Colonic mucosa (tissue), 4 donors: ENCODE results near the gene OPTC. TPM values are rescaled to one million over a fixed set of nuclear protein-coding genes. Genes with fewer than 3 reads are reported as not detected.

Experiments
- DNase-seq: peaks from one replicate; pipeline ENCODE4 v3.0.0-alpha.2; 2020
- H3K27ac ChIP-seq: fragments of 200-600 bp; one replicate; pipeline ENCODE4 v1.8.0; 2021
- H3K27me3 ChIP-seq: fragments of 200-600 bp; one replicate; pipeline ENCODE4 v1.8.0; 2021
- H3K36me3 ChIP-seq: fragments of 200-600 bp; one replicate; pipeline ENCODE4 v1.8.0; 2021
- H3K4me1 ChIP-seq: fragments of 200-600 bp; one replicate; pipeline ENCODE4 v1.8.0; 2021; ENCODE audit warnings: mild to moderate bottlenecking
- H3K4me3 ChIP-seq: fragments of 200-600 bp; one replicate; pipeline ENCODE4 v1.8.0; 2021
- H3K9ac ChIP-seq, 2 donors: one replicate each; pipeline ENCODE4 v1.7.0; 2013; ENCODE audit warnings: control low read depth in 2 of 2, low read depth in 2 of 2, low read length in 2 of 2
- H3K9me3 ChIP-seq: fragments of 200-600 bp; one replicate; pipeline ENCODE4 v1.8.0; 2021
- CTCF ChIP-seq: fragments of 200-600 bp; IDR thresholded peaks from one replicate; pipeline ENCODE4 v1.8.0; 2022; ENCODE audit warnings: antibody characterized with exemption, mild to moderate bottlenecking
- intact Hi-C: fragments of 100-400 bp; cut with DNase I; formaldehyde crosslinking; loops from one replicate; pipeline ENCODE4 v1.14.1; 2022
- total RNA-seq, 2 donors: library from RNA; stranded (reverse); fragmentation: NEBNext Ultra II Directional in 1 of 2; extraction: Animal tissue kit (Norgen Biotek cat#: 25700) in 1 of 2; gene quantifications; one replicate each; pipeline ENCODE4 v1.2.1, GENCODE V29; 2021
- donor health status: healthy.
- donor health status: DM: no; HTN: no; CAD: no.
- donor health status: DM: no; HTN: no; CAD: no.

OPTC gene
- total RNA-seq, 2 donors from 2014 or later = not detected

GRCh38 chr1:203476216-203476814 lies 17.6 kb upstream of the OPTC start:
- H3K4me3 ChIP-seq = no peak overlapping the region
- peak overlapping the region in 1 of 2 donors; percentile 13 for H3K9ac ChIP-seq
- no peak for DNase-seq
- no peaks in the 10 kb centered on the region for H3K9me3 ChIP-seq
- peaks cover 5% of the 10 kb centered on the region for H3K4me1 ChIP-seq
- H3K27me3 ChIP-seq = no peaks in the 10 kb centered on the region
- no peak for TF ChIP-seq CTCF
- intact Hi-C loops = no loop called here
- no peak overlapping the region for H3K27ac ChIP-seq
- no peaks in the 10 kb centered on the region for H3K36me3 ChIP-seq

DNA sequence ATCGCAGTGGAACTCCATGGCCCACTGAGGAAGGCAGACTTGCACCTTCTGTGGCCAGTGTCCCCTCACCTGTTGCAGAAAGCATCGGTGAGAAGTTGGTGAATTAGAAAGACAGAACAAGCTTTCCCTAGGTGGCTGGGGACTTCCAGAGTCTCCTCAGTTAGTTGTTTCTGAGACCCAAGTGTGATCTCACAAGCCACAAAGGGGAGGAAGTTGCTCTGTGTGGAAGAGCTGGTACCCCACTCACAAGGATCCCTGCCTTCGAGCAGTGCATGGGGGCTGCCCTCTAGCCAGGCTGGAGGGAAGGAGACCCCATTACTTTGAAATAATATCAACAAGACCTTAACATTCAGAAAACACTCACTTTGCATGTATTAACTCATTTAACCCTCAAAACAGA lies 16.2 kb upstream of the OPTC start:
- Histone ChIP-seq H3K9ac (no peak overlapping the region), H3K36me3 (no peaks in the 10 kb centered on the region), H3K4me1 (peaks cover 5% of the 10 kb centered on the region), H3K4me3 (no peak overlapping the region), H3K27me3 (no peaks in the 10 kb centered on the region), H3K9me3 (no peaks in the 10 kb centered on the region), H3K27ac (peak overlapping the region; percentile 22)
- TF ChIP-seq CTCF = no peak
- DNase-seq = no peak
- intact Hi-C loops = no loop called here

- Histone ChIP-seq H3K36me3 (no peaks in the 10 kb centered on the region), H3K27ac (peak overlapping the region; percentile 22), H3K4me1 (peaks cover 5% of the 10 kb centered on the region), H3K9me3 (no peaks in the 10 kb centered on the region), H3K27me3 (no peaks in the 10 kb centered on the region), H3K9ac (no peak overlapping the region), H3K4me3 (no peak overlapping the region)
- no peak for TF ChIP-seq CTCF
- intact Hi-C loops = no loop called here
- DNase-seq = no peak
Measured at GRCh38 chr1:203478231-203478630, 15.7 kb upstream of the OPTC start.

GRCh38 chr1:203478986-203479385 lies 15.0 kb upstream of the OPTC start:
- no peak overlapping the region for H3K9ac ChIP-seq
- DNase-seq = no peak
- no peak overlapping the region for H3K27ac ChIP-seq
- H3K4me3 ChIP-seq = no peak overlapping the region
- no peaks in the 10 kb centered on the region for H3K9me3 ChIP-seq
- H3K27me3 ChIP-seq = no peaks in the 10 kb centered on the region
- intact Hi-C loops = no loop called here
- H3K4me1 ChIP-seq = peaks cover 5% of the 10 kb centered on the region
- no peaks in the 10 kb centered on the region for H3K36me3 ChIP-seq
- TF ChIP-seq CTCF = no peak

GRCh38 chr1:203479646-203480045 lies 14.3 kb upstream of the OPTC start:
- H3K4me3 ChIP-seq = no peak overlapping the region
- TF ChIP-seq CTCF = no peak
- no peaks in the 10 kb centered on the region for H3K9me3 ChIP-seq
- no peaks in the 10 kb centered on the region for H3K27me3 ChIP-seq
- no peak overlapping the region for H3K27ac ChIP-seq
- peaks cover 5% of the 10 kb centered on the region for H3K4me1 ChIP-seq
- no peak for DNase-seq
- H3K9ac ChIP-seq = no peak overlapping the region
- no peaks in the 10 kb centered on the region for H3K36me3 ChIP-seq
- intact Hi-C loops = loop anchor here (10.0 kb wide), 1 partner anchor 215 kb away; no protein-coding TSS in a partner anchor
